Skeletal muscle tissue (tissue), 4 donors: Measurements from ENCODE around the gene DISP3. TPM values are rescaled to one million over a fixed set of nuclear protein-coding genes. Genes with fewer than 3 reads are reported as not detected.

ENCODE experiments used
- H3K27ac ChIP-seq: one replicate; pipeline ENCODE4 v1.7.0; 2013; ENCODE audit warnings: mild to moderate bottlenecking, low read depth, low read length, inconsistent platforms
- H3K27me3 ChIP-seq, 3 donors: one replicate each; pipeline ENCODE4 v1.7.0; 2013; ENCODE audit warnings: low read length in 3 of 3; ENCODE audit not compliant: control insufficient read depth in 3 of 3, insufficient read depth in 3 of 3
- H3K36me3 ChIP-seq, 3 donors: one replicate each; pipeline ENCODE4 v1.7.0; 2013; ENCODE audit warnings: low read length in 3 of 3; ENCODE audit not compliant: control insufficient read depth in 3 of 3, insufficient read depth in 3 of 3
- H3K4me1 ChIP-seq, 3 donors: one replicate each; pipeline ENCODE4 v1.7.0; 2013; ENCODE audit warnings: low read length in 3 of 3, mild to moderate bottlenecking in 3 of 3; ENCODE audit not compliant: control insufficient read depth in 3 of 3, insufficient read depth in 3 of 3
- H3K4me3 ChIP-seq, 3 donors: one replicate each; pipeline ENCODE4 v1.7.0; 2013; ENCODE audit warnings: low read length in 3 of 3
- H3K9ac ChIP-seq, 3 donors: one replicate each; pipeline ENCODE4 v1.7.0; 2013; ENCODE audit warnings: low read length in 3 of 3, mild to moderate bottlenecking in 3 of 3, moderate library complexity in 2 of 3, low read depth in 1 of 3
- H3K9me3 ChIP-seq, 3 donors: one replicate each; pipeline ENCODE4 v1.7.0; 2013; ENCODE audit warnings: low read length in 3 of 3; ENCODE audit not compliant: control insufficient read depth in 3 of 3
- total RNA-seq: library from RNA; depleted of rRNA; stranded (reverse); fragments of >200 nt; gene quantifications from one replicate; pipeline ENCODE4 v1.2.3, GENCODE V29; 2014
- donor health status: Osteomylitis.

The DISP3 gene
- total RNA-seq, 1 donor from 2014 or later: not detected

DNA sequence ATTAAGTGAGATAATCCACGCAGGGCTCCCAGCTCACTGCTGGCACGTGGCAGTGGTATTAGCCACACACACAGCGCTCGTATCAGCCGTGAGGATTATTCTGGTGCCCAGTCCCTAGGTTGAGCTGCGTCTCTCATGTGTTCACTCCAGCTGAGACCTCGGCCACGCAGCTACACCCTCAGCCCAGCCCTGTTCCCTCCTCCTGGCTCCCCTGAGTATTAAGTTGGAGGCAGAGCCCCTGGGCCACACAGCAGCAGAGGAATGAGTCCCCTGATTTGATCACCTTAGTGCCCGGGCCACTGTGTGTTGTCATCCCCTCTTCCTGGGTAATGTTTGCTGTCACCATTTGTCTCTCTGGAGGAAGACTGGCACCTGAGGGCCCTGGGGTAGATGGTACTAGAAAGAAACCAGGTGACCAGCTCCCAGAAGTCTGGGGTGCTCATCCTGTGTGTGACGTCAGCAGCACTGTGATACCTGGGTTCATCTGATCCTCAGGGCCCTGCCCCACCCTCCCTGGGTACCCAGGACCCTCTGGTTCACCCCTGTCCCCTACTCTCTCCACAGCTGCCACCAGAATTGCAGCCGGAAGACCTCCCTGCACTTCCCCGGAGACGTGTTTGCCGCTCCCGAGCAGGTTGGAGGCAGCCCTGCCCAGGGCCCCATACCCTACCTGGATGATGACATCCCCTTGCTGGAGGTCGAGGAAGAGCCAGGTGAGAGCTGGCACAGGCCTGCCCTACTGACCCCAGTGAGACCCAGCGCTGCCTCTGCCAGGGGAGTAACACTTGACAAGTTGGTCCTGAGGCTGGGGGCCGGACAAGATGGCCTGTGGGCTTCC, 40.1 kb downstream of the DISP3 start:
- Histone ChIP-seq H3K4me3 (no peak overlapping the region), H3K27me3 (peaks cover 3 to 15% (median 14%) of the 10 kb centered on the region in 3 donors), H3K9ac (no peak overlapping the region), H3K9me3 (no peaks in the 10 kb centered on the region), H3K27ac (no peak overlapping the region), H3K36me3 (no peaks in the 10 kb centered on the region), H3K4me1 (no peaks in the 10 kb centered on the region)

DNA sequence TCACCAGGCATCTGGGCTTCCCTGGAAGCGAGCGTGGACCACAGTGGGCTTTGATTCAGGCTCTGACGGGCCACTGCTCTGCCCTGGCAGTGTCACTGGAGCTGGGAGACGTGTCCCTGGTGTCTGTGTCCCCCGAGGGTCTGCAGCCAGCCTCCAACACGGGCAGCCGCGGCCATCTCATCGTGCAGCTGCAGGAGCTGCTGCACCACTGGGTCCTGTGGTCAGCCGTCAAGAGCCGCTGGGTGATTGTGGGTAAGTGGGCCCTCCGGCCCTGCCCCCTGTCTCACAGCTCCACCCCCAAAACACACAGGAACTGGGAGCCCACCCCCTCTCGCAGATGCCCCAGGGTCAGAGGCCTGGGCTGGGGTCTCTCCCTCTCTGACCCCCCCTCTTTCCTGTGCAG, 40.7 kb downstream of the DISP3 start:
- no peak overlapping the region for H3K4me3 ChIP-seq

DNA sequence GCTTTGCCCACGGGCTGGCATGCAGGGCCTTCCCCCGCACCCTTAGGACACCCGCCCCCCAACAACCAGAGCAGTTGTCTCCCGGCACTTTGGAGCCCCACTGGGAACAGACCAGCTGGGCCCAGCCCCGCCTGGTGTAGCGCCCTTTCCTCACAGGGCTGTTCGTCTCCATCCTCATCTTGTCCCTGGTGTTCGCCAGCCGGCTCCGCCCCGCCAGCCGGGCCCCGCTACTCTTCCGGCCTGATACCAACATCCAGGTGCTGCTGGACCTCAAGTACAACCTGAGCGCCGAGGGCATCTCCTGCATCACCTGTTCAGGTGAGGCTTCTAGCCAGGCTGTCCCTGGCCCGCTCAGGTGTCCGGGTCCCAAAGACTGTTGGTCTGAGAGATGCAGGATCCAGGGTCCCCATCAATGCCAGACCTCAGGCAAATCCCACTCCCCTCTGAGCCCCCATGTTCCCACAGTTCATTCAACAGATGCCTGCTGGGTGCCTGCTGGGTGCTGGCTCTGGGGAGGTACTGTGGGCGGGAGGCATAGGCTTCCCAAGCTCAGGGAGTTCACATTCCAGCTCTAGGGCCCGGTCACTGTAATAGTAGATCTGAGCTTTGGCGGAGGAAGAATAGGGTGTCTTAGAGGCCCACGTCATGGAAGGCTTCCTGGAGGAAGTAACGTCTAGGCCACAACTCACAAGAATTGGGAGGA, 41.7 kb downstream of the DISP3 start:
- Histone ChIP-seq H3K4me3 (no peak overlapping the region), H3K9ac (no peak overlapping the region), H3K4me1 (no peaks in the 10 kb centered on the region), H3K27ac (no peak overlapping the region), H3K9me3 (no peaks in the 10 kb centered on the region), H3K36me3 (no peaks in the 10 kb centered on the region), H3K27me3 (peaks cover 3 to 15% (median 8%) of the 10 kb centered on the region in 3 donors)

More for the DNA sequence above, 40.7 kb downstream of the DISP3 start:
- Histone ChIP-seq H3K27ac (no peak overlapping the region), H3K36me3 (no peaks in the 10 kb centered on the region), H3K27me3 (peaks cover 3 to 15% (median 9%) of the 10 kb centered on the region in 3 donors), H3K4me1 (no peaks in the 10 kb centered on the region), H3K9me3 (no peaks in the 10 kb centered on the region), H3K9ac (no peak overlapping the region)

DNA sequence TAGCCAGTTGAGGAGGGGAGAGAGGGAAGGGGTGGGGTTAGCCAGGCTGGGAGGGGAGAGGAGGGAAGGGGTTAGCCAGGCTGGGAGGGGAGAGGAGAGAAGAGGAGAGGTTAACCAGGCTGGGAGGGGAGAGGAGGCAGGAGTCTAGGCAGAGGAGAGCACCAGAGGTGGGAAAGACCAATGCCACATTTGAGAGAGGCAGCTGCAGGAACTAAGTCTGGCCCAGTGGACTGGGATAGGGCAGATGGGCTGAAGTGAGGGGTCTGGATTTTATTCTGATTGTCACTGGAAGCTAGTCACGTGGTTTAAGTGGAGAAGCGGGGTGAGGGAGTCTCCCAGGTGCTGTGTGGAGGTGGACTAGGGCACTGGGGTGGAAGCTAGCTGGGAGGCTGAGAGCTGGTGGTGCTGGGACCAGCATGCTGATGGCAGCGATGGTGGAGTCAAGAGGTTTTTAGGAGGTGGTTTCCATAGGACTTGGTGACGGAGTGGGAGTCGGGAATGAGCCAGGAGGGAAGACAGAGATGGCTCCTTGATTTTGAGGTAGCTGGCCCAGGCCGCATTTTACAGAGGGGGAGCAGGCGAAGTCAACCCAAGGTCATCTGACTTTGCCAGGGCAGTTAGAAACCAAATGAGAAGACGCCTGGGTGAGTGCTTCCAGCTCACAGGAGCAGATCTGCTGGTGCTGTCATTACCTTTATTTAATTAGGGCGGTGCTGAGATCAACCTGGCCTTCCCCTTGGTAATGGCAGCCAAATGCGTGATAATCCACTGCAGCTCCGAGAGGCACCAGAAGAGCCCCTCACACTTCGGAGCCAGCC, 42.8 kb downstream of the DISP3 start:
- H3K27me3 ChIP-seq: peaks cover 0 to 12% (median 8%) of the 10 kb centered on the region in 3 donors
- no peaks in the 10 kb centered on the region for H3K36me3 ChIP-seq
- no peak overlapping the region for H3K27ac ChIP-seq
- H3K9me3 ChIP-seq: no peaks in the 10 kb centered on the region
- H3K9ac ChIP-seq: no peak overlapping the region
- H3K4me1 ChIP-seq: no peaks in the 10 kb centered on the region
- H3K4me3 ChIP-seq: no peak overlapping the region

- Histone ChIP-seq H3K9ac (no peak overlapping the region), H3K9me3 (no peaks in the 10 kb centered on the region), H3K36me3 (no peaks in the 10 kb centered on the region)
Measured at GRCh38 chr1:11522400-11523235, 43.7 kb downstream of the DISP3 start.

DNA sequence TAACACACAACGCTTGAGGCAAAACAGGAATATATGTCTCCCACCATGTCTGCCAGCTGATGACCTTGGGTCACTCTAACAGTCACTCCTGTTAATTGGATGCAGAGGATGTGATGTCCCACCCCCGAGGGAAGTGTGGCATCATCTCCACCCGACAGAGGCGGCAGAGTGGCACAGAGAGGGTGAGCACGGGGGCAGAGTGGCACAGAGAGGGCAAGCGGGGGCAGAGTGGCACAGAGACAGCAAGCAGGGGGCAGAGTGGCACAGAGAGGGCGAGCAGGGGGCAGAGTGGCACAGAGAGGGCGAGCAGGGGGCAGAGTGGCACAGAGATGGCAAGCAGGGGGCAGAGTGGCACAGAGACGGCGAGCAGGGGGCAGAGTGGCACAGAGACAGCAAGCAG, 44.3 kb downstream of the DISP3 start:
- H3K9ac ChIP-seq: no peak overlapping the region
- no peaks in the 10 kb centered on the region for H3K36me3 ChIP-seq
- peaks cover 0 to 5% (median 0%) of the 10 kb centered on the region in 3 donors for H3K27me3 ChIP-seq
- H3K4me3 ChIP-seq: no peak overlapping the region
- no peak overlapping the region for H3K27ac ChIP-seq
- no peaks in the 10 kb centered on the region for H3K4me1 ChIP-seq
- H3K9me3 ChIP-seq: no peaks in the 10 kb centered on the region

More at GRCh38 chr1:11522400-11523235, 43.7 kb downstream of the DISP3 start:
- peaks cover 0 to 6% (median under 1%) of the 10 kb centered on the region in 3 donors for H3K27me3 ChIP-seq
- no peaks in the 10 kb centered on the region for H3K4me1 ChIP-seq
- H3K4me3 ChIP-seq: no peak overlapping the region
- H3K27ac ChIP-seq: no peak overlapping the region

DNA sequence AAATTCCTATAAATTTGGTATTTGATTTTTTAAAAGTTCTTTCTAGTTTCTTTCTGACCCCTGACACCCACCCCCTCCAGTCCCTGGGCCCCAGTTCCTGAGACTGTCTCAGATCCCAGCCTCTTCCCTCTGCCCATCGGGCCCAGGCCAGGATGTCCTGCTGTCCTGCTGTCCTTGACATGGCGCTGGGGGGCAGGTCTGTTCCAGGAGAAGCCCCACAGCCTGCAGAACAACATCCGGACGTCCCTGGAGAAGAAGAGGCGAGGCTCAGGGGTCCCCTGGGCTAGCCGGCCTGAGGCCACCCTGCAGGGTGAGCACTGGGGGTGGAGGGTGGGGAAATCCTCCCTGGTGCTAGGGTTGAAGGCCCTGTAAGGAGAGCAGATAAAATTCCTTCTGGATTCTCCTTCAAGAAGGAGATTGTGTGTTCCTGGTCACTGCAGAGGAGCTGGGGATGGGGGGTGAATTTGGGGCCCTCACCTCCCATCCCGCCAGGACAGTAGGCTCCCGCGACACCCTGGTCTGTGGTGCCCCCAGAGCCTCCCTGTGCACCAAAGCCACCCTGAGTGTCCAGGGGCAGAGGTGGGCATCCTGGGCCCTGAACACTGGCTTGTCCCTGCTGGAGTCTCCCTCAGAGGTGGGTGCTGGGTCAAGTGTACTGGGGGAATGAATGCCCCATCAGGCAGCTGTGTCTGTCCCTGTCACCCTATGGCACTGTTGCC, 45.0 kb downstream of the DISP3 start:
- H3K27me3 ChIP-seq: peaks cover 0 to 4% (median 0%) of the 10 kb centered on the region in 3 donors
- H3K27ac ChIP-seq: no peak overlapping the region
- no peak overlapping the region for H3K9ac ChIP-seq
- H3K9me3 ChIP-seq: no peaks in the 10 kb centered on the region
- H3K4me3 ChIP-seq: no peak overlapping the region
- no peaks in the 10 kb centered on the region for H3K36me3 ChIP-seq
- no peaks in the 10 kb centered on the region for H3K4me1 ChIP-seq

- Histone ChIP-seq H3K9me3 (no peaks in the 10 kb centered on the region), H3K27me3 (peaks cover 0 to 4% (median 0%) of the 10 kb centered on the region in 3 donors), H3K36me3 (no peaks in the 10 kb centered on the region), H3K27ac (no peak overlapping the region), H3K9ac (no peak overlapping the region), H3K4me1 (no peaks in the 10 kb centered on the region), H3K4me3 (no peak overlapping the region)
Measured at GRCh38 chr1:11524465-11525150, 45.7 kb downstream of the DISP3 start.
